Fibroblast of the aortic adventitia (primary cell): ENCODE measurements around the gene GGN. TPM values are rescaled to one million over a fixed set of nuclear protein-coding genes. Genes with fewer than 3 reads are reported as not detected.
"Not testable (repeated sequence)": the region's sequence is repeated elsewhere in the genome, so short reads cannot be mapped to it uniquely, and the experiment has no call there.

Source experiments
- DNase-seq: peaks from one replicate; pipeline ENCODE4 v3.0.0-alpha.2; 2010; ENCODE audit warnings: low read depth
- H3K4me3 ChIP-seq: 2 replicates; pipeline ENCODE4 v1.5.1; 2011; ENCODE audit warnings: low read depth, mild to moderate bottlenecking, control low read depth, low read length, moderate library complexity
- CTCF ChIP-seq: IDR thresholded peaks from 2 replicates; pipeline ENCODE4 v1.5.1; 2011; ENCODE audit warnings: mild to moderate bottlenecking, low read length, control low read depth, inconsistent platforms; ENCODE audit not compliant: insufficient read depth
- total RNA-seq: library from RNA; depleted of rRNA; stranded (reverse); fragments of >200 nt; gene quantifications from 2 replicates; pipeline ENCODE4 v1.2.3, GENCODE V29; 2012; ENCODE audit warnings: low replicate concordance

Gene GGN
- total RNA-seq, 1 donor, result 1.3 TPM

GRCh38 chr19:38420935-38421334 lies 33.1 kb upstream of the GGN start:
- no peak for TF ChIP-seq CTCF

DNA sequence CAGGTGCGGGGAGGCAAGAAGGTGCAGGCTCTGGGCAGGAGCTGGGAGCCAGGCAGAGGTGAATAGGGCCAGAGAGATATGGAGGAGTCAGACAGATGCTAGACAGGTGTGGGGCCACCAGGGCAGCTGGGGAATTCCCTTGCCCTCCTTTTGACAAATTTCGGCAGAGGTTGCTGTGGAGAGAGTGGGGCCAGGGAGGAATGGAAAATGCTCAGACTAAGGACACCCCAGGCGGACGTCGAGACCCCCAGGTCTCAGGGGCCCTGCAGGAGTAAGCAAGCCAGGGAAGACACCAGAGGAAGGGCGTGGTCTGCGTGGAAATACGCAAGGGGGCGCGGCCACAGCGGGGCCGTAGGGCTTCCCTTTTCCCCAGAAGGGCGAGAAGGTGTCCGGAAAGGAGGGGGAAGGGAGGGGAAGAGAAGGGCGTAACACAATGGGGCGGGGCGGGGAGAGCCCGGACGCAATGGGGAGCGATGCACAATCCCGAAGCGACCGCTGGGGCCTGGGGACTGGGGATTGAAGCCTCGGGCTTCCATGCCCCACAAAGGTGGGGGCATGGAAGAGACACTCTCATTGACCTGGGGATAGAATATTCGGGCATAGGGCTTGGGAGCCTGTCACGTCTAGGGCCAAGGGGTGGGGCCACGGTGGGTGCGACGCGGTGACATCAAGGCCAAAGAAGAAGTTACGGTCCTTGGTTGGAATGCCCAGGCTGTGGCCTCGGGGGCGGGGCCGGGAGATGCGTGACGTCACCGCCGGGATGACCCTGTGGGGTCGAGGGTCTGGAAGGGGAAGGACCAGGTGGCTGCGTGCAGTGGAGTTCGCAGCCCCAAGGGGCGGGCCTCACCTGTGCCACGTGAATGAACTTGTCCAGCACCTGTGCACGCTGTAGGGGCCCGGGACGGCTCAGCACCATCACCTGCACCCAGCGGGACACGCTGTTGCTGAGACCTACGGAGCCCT lies 30.0 kb upstream of the GGN start:
- no peak overlapping the region for H3K4me3 ChIP-seq
- DNase-seq, result no peak
- TF ChIP-seq CTCF, result no peak

More at GRCh38 chr19:38420935-38421334, 33.1 kb upstream of the GGN start:
- no peak overlapping the region for H3K4me3 ChIP-seq
- DNase-seq, result no peak

DNA sequence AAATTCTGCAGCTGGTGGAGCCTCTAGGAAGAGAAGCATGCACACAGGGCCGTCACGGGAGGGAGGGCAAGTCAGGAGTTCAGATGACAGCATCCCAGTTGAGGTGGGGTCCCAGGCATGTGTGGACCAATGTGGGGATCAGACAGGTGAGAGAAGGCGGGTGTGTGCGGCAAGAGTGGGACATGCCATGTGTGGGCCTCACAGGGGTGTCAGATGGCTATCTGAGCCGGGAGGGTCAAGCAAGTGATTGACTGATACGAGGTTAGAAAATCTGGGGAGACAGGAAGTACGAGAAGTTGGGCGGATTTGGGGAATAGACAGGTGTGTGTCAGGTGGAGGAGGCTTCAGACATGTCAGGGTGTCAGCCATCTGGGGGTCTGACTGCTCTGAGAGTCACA lies 29.3 kb upstream of the GGN start:
- TF ChIP-seq CTCF, result no peak
- no peak for DNase-seq
- H3K4me3 ChIP-seq, result no peak overlapping the region

DNA sequence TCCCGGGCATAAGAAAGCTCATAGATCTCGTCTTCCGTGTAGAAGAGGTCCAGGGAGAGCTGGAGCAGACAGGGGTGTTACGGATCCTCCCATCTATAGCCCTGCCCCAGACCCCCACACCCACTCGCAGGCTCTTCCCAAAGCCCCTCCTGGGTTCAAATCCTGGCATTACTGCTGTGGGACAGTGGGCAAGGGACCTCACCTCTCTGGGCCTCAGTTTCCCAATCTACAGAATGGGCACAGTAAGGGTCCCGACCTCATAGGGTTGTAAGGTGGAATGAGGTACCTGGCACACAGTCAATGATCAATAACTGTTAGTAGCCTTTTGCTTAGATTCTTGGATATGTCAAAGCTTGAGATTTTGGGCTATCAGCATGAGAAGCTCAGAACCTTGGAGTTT lies 25.6 kb upstream of the GGN start:
- no peak for TF ChIP-seq CTCF
- no peak for DNase-seq
- no peak overlapping the region for H3K4me3 ChIP-seq

- no peak for DNase-seq
- TF ChIP-seq CTCF, result no peak
- no peak overlapping the region for H3K4me3 ChIP-seq
Measured at GRCh38 chr19:38412961-38413360, 25.1 kb upstream of the GGN start.

- DNase-seq, result no peak
- no peak overlapping the region for H3K4me3 ChIP-seq
- no peak for TF ChIP-seq CTCF
Measured at GRCh38 chr19:38412491-38412890, 24.7 kb upstream of the GGN start.

- DNase-seq, H3K4me3 ChIP-seq: not testable (repeated sequence)
Measured at GRCh38 chr19:38411898-38412297, 24.1 kb upstream of the GGN start.
